Measurements from ENCODE around the gene MIX23. TPM values are rescaled to one million over a fixed set of nuclear protein-coding genes. Genes with fewer than 3 reads are reported as not detected.

MIX23 gene
- total and polyA plus RNA-seq, 10 donors: 18.4 to 32.9 (median 22.2) TPM

- Histone ChIP-seq H3K9me3 (no peaks in the 10 kb centered on the region), H3K4me1 (peaks cover 5 to 61% (median 32%) of the 10 kb centered on the region in 6 donors), H3K27ac (peak overlapping the region in 7 of 8 donors; percentile 37 to 79 (median 67)), H3K27me3 (replicated peaks in 1 of 7) (no peaks in the 10 kb centered on the region), H3K4me3 (peak overlapping the region in 3 of 8 donors; percentile 4 to 51 (median 18)), H3K36me3 (peaks cover 0 to 84% (median 24%) of the 10 kb centered on the region in 6 donors)
- DNase-seq: no peak
- TF ChIP-seq POLR2A (IDR thresholded peaks at IDR 0.05): no peak
- peak in 1 of 3 donors; percentile 19 for TF ChIP-seq POLR2AphosphoS5 (IDR thresholded peaks at IDR 0.05)
- intact Hi-C loops (cut with DNase I; ENCODE audit: low total_unique reads): loop anchor here (10.0 kb wide), 1 partner anchor 265 kb away; no protein-coding TSS in a partner anchor
- WGBS, 5 donors: 30 to 42% (median 41%) methylated on average over 6 of the region's 6 CpGs
Observed at GRCh38 chr3:122409446-122409845, 26.4 kb upstream of the MIX23 start.

GRCh38 chr3:122407946-122408345 lies 24.9 kb upstream of the MIX23 start:
- H3K36me3 ChIP-seq: peaks cover 0 to 91% (median 31%) of the 10 kb centered on the region in 6 donors
- peak overlapping the region in 3 of 8 donors; percentile 15 to 79 (median 75) for H3K27ac ChIP-seq
- H3K27me3 ChIP-seq (replicated peaks in 1 of 7): no peaks in the 10 kb centered on the region
- WGBS, 5 donors: 79 to 97% (median 94%) methylated on average over 1 of the region's 1 CpG
- DNase-seq: no peak
- no peaks in the 10 kb centered on the region for H3K9me3 ChIP-seq
- no peak overlapping the region for H3K4me3 ChIP-seq
- intact Hi-C loops (cut with DNase I; ENCODE audit: low total_unique reads): loop anchor here (10.0 kb wide), 1 partner anchor 267 kb away; no protein-coding TSS in a partner anchor
- H3K4me1 ChIP-seq: peaks cover 0 to 46% (median 18%) of the 10 kb centered on the region in 6 donors
- TF ChIP-seq POLR2A (IDR thresholded peaks at IDR 0.05) (no peak), CTCF (IDR thresholded peaks at IDR 0.05 in 8 of 11, conservative IDR thresholded peaks at IDR 0.05 in 3 of 11) (no peak)

GRCh38 chr3:122406198-122406597 lies 23.2 kb upstream of the MIX23 start:
- Histone ChIP-seq H3K4me1 (peaks cover 0 to 29% (median 13%) of the 10 kb centered on the region in 6 donors), H3K36me3 (peaks cover 0 to 85% (median 33%) of the 10 kb centered on the region in 6 donors), H3K27me3 (replicated peaks in 1 of 7) (no peaks in the 10 kb centered on the region), H3K4me3 (no peak overlapping the region), H3K9me3 (no peaks in the 10 kb centered on the region), H3K27ac (no peak overlapping the region)
- DNase-seq: no peak
- TF ChIP-seq POLR2A (IDR thresholded peaks at IDR 0.05): no peak
- TF ChIP-seq POLR2AphosphoS5 (IDR thresholded peaks at IDR 0.05): no peak
- TF ChIP-seq CTCF (IDR thresholded peaks at IDR 0.05 in 8 of 11, conservative IDR thresholded peaks at IDR 0.05 in 3 of 11): no peak
- intact Hi-C loops (cut with DNase I; ENCODE audit: low total_unique reads): loop anchor here (10.0 kb wide), 1 partner anchor 269 kb away; no protein-coding TSS in a partner anchor
- WGBS, 5 donors: 65 to 97% (median 79%) methylated on average over 4 of the region's 4 CpGs

GRCh38 chr3:122405015-122405414 lies 22.0 kb upstream of the MIX23 start:
- no peaks in the 10 kb centered on the region for H3K9me3 ChIP-seq
- peaks cover 0 to 74% (median 32%) of the 10 kb centered on the region in 6 donors for H3K36me3 ChIP-seq
- peaks cover 0 to 19% (median 9%) of the 10 kb centered on the region in 6 donors for H3K4me1 ChIP-seq
- no peak overlapping the region for H3K4me3 ChIP-seq
- 72 to 90% (median 87%) methylated on average over 3 of the region's 3 CpGs for WGBS, 5 donors
- DNase-seq: no peak
- H3K27me3 ChIP-seq (replicated peaks in 1 of 7): no peaks in the 10 kb centered on the region
- TF ChIP-seq POLR2A (IDR thresholded peaks at IDR 0.05): no peak
- no peak for TF ChIP-seq POLR2AphosphoS5 (IDR thresholded peaks at IDR 0.05)
- no peak for TF ChIP-seq CTCF (IDR thresholded peaks at IDR 0.05 in 8 of 11, conservative IDR thresholded peaks at IDR 0.05 in 3 of 11)
- H3K27ac ChIP-seq: peak overlapping the region in 3 of 8 donors; percentile 39 to 49 (median 45)
- intact Hi-C loops (cut with DNase I; ENCODE audit: low total_unique reads): loop anchor here (10.0 kb wide), 1 partner anchor 270 kb away; no protein-coding TSS in a partner anchor

Measured in spleen (tissue), 11 donors.